Adipose tissue (tissue), 3 donors: ENCODE measurements around the gene PTK7. TPM values are rescaled to one million over a fixed set of nuclear protein-coding genes. Genes with fewer than 3 reads are reported as not detected.
"Not testable (repeated sequence)": the region's sequence is repeated elsewhere in the genome, so short reads cannot be mapped to it uniquely, and the experiment has no call there.

Source experiments
- H3K27ac ChIP-seq: one replicate; pipeline ENCODE4 v1.5.1; 2013; ENCODE audit warnings: low read depth, low read length
- WGBS, 3 donors: extraction: QIAGEN DNeasy Blood & Tissue Kit; methylation state at CpG; one replicate each; pipeline ENCODE4 v1.1.7; 2013; 5-methylcytosine and 5-hydroxymethylcytosine counted together
- polyA plus RNA-seq, 3 donors: library from polyadenylated mRNA; stranded (reverse); fragments of 200-250 nt; gene quantifications; one replicate each; pipeline ENCODE4 v1.2.3, GENCODE V29; 2013
- donor health status: healthy with polysubstance abuse.
- donor health status: Bipolar disorder and iron deficiency.
- donor health status: healthy.

PTK7 gene
- polyA plus RNA-seq = 10 to 100 TPM in 2 of 3 donors, 1 to 10 TPM in 1; 6.6 to 15.7 (median 11.2) TPM

DNA sequence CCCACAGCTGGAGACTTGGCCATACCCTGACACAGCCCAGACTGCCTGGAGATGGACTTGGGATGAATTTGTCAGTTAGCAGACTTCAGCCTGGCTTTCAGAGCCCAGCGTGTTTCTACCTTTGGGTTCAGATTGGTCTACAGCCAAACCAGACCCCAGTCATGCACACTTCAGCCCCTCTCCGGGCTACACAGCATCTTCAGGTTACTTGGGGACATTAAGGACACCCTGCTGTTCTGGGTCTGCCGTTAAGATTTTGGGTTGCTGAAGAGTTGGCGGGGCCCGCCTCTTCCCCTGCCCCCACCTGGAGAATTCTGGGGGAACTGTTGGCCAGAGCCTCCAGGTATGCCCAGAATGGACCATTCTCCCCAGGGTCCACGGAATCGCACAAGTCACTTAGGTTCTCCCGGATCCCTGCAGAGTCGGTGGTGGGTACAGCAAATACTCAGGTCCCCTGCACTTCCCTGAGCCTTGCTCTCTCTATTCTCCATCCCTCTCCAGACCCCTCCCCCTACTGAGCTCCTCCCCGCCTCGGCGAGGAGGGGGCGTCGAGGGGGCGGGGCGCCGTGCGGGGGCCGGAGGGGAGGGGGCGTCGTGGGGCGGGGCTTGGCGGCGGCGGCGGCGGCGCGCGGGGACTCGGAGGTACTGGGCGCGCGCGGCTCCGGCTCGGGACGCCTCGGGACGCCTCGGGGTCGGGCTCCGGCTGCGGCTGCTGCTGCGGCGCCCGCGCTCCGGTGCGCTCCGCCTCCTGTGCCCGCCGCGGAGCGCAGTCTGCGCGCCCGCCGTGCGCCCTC lies at the start of gene PTK7:
Gene PTK7 (plus strand): TSS at position 645 of the 794 bp plus-strand sequence. CDS start 175 bp downstream, outside the sequence.
- WGBS, 3 donors = 3 to 7% (median 6%) methylated on average over 32 to 60 of the region's 60 CpGs
- H3K27ac ChIP-seq = no peak within 1 kb of the TSS

GRCh38 chr6:43026365-43026764 lies 49.7 kb upstream of the PTK7 start:
- H3K27ac ChIP-seq = no peak overlapping the region
- 89 to 95% (median 91%) methylated on average over 5 of the region's 5 CpGs for WGBS, 3 donors

DNA sequence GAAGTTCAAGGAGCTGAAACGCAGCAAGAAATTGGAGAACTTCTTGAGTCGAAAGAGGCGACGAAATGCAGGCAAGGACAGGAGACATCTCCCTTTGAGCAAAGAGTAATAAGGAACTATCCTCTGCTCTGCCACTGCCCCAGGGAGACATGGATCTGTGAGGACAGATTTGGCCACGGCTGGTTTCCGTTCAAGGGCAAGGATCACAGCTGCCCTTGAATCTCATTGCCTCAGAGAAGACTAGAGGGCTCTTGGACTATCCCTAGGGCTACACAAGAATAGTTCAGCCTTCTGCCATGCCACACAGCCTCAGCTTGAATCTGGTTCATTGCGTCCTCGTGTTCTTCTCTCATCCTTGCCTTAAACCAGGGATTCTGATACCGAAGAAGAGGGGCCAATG lies 47.0 kb upstream of the PTK7 start:
- H3K27ac ChIP-seq = no peak overlapping the region
- 85 to 90% (median 85%) methylated on average over 9 of the region's 9 CpGs for WGBS, 3 donors

GRCh38 chr6:43032326-43032725 lies 43.8 kb upstream of the PTK7 start:
- no peak overlapping the region for H3K27ac ChIP-seq
- WGBS, 3 donors = 94 to 96% (median 94%) methylated on average over 4 of the region's 4 CpGs

DNA sequence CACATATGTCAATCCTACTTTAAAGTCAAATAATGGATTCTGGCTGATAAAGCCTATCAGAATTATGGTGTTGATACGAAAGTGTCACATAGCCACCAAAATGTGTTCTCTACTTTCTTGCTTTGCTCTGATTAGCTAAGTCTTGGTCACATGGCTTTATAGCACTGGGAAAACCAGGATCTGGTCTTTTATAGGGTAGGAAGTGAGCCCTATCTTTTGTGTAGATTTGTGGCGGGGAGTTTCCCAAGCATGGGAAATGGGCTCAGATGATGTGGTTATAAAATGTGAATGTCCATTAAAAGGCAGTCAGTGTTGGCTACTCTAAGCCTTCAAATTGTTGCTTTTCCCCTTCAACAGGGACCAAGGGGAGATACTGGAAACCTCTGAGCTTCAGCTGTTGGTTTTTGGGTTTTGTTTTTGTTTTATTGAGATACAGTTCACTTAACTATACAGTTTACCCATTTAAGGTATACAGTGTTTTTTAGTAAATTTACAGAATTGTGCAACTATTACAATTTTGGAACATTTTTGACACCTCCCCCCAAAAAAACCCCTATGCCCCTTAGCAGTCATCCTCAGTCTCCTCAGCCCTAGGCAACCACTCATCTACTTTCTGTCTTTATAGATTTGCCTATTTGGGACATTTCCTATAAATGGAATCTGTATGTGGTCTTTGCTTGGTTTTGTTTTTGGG lies 42.5 kb upstream of the PTK7 start:
- 81 to 86% (median 84%) methylated on average over 2 of the region's 2 CpGs for WGBS, 3 donors
- no peak overlapping the region for H3K27ac ChIP-seq

GRCh38 chr6:43034190-43034525 lies 42.0 kb upstream of the PTK7 start:
- H3K27ac ChIP-seq = no peak overlapping the region
- WGBS, 3 donors = 85 to 92% (median 87%) methylated on average over 2 of the region's 2 CpGs

DNA sequence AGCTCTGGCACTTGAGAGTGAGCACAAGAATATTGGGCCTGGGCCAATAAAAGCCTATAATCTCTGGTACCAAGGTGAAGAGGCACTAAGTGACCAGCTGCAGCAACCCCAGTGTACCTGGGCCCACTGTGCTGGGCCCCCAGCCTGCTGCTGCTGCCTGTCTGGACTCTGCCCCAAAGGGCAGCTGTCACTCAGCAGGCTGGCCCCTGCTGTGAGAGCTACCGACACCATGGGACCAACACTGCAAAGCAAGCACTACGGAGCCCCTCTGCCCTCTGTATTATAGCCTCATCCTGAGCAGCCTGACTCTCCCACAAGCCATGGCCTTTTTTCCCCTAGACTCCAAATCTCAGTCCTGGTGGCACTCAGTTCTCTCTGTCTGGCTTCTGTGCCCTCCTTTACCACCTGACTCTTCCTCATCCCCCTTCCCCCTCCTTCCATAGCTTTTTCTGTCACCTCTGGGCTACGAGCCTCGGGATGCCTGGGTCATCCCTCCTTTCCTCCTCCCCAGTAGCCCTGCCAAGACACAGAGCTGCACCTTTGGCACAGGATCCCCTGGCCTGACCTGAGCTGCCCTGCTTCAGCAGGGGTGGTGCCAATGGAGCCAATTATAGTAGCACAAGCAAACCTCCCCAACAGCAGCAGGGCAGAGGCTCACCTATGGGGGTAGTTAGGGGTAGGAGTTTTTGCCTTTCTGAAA lies 40.5 kb upstream of the PTK7 start:
- 58 to 74% (median 61%) methylated on average over 4 of the region's 4 CpGs for WGBS, 3 donors

DNA sequence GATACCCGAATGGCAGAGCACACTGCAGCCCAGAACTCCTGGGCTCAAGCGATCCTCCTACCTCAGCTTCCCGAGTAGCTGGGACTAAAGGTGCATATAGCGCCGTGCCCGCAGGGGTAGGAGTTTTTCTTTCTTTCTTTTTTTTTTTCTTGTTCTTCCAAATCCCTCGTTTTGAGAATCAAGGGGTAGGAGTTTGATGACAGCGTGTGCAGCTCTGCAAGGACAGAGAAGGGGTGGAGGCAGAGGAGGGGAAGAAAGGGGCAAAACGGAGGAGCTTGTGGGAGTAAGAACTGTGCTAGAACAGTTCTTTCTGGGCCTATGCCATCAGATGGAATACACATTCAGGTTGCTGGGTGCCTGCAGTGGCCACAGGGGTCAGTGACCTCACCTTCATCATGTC lies 39.4 kb upstream of the PTK7 start:
- H3K27ac ChIP-seq = no peak overlapping the region
- 91 to 94% (median 93%) methylated on average over 9 of the region's 9 CpGs for WGBS, 3 donors

More for the DNA sequence above, 40.5 kb upstream of the PTK7 start:
- H3K27ac ChIP-seq = no peak overlapping the region

- H3K27ac ChIP-seq = no peak overlapping the region
- WGBS, 3 donors = 84 to 89% (median 88%) methylated on average over 5 of the region's 5 CpGs
These were observed 38.9 kb upstream of the PTK7 start for GRCh38 chr6:43037197-43037596.

DNA sequence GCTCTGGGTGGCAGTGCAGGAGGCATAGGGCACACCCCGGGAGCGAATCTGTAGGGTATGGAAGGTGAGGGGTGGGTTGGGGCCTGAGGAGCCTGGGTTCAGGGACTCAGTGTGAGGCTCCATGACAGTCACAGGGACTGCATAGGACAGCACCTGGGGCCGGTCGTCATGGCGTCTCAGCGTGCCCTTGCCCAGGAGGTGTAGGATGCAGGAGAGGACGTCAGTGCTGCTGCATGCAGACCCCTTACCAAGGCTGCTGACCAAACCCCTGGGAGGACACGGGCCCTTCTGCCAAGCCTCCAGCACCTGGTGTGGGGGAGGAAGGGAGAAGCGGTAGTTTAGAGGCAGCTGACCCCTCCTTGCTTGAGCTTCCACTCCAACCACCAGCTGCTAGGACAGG lies 38.4 kb upstream of the PTK7 start:
- 88 to 90% (median 89%) methylated on average over 9 of the region's 9 CpGs for WGBS, 3 donors

GRCh38 chr6:43038727-43039126 lies 37.4 kb upstream of the PTK7 start:
- no peak overlapping the region for H3K27ac ChIP-seq
- WGBS, 3 donors = 85 to 93% (median 87%) methylated on average over 9 of the region's 9 CpGs

More for the DNA sequence above, 38.4 kb upstream of the PTK7 start:
- no peak overlapping the region for H3K27ac ChIP-seq

DNA sequence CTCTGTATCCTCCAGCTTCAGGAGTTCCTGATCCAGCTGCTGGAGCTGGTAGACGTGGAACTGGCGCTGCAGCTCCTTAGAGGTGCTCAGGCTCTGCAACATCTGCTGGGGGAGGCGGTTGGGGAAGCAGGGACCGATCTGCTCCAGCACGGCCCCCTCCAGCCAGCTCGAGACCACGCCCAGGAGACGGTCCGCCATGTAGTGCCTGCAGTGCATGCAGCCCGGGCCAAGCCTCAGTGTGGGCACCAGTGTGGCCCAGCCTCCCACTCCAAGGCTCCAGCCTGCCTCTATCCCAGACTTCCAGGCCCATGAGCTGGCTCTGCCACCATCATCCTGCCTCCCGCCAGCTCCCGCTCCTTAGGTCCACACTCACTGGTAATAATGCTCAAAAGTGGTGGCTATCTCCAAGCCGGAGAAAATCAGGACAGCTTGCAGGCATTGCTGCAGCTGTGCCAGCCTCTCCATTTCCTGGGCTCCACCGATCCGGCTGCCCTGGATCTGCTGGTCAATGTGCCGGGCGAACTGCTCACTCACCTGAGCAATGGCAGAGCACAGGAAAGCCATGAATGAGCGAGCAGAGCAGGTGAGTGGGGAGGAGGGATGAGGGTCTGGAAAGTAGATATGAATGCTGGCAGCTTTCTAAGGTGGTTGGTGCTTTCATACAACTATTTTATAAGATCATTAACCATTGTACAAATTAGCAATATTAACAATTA lies 35.4 kb upstream of the PTK7 start:
- no peak overlapping the region for H3K27ac ChIP-seq
- WGBS, 3 donors = 94 to 95% (median 94%) methylated on average over 18 of the region's 18 CpGs

DNA sequence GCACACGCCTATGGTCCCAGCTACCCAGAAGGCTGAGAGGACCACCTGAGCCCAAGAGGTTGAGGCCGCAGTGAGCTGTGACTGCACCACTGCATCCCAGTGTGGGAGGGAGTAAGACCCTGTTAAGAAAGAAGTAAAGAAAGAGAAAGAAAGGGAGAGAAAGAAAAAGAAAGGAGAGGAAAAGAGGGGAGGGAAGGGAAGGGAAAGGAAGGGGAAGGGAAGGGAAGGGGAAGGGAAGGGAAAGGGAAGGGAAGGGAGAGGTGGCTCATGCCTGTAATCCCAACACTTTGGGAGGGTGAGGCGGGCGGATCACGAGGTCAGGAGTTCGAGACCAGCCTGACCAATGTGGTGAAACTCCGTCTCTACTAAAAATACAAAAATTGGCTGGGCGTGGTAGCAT lies 34.6 kb upstream of the PTK7 start:
- H3K27ac ChIP-seq = not testable (repeated sequence)
- 92 to 95% (median 94%) methylated on average over 5 to 8 of the region's 8 CpGs for WGBS, 3 donors

- 92 to 94% (median 94%) methylated on average over 9 of the region's 9 CpGs for WGBS, 3 donors
- H3K27ac ChIP-seq = no peak overlapping the region
These were observed 32.8 kb upstream of the PTK7 start for GRCh38 chr6:43043310-43043709.

GRCh38 chr6:43045371-43045930 lies 30.7 kb upstream of the PTK7 start:
- WGBS, 3 donors = 93 to 95% (median 94%) methylated on average over 11 of the region's 11 CpGs
- H3K27ac ChIP-seq = no peak overlapping the region

DNA sequence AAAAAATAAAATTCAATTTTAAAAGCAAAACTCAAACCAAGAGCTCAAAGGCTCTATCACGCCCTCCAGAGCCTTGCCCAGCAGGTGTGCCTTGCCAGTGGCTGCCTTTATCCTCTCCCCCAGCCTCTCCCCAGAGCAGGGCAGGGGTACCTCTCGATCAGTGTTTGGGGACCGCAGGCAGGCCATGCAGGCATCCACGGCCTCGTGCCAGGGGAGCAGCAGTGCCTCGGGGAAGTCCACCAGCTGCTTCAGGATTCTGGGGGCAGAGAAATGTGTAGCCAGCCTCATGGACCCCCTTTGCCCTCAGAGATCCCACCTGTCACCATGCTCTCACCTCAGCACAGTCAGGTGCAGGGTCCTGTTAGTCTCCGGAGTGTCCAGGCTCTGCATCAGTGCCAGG lies 28.1 kb upstream of the PTK7 start:
- H3K27ac ChIP-seq = no peak overlapping the region
- WGBS, 3 donors = 90 to 91% (median 90%) methylated on average over 7 of the region's 7 CpGs

DNA sequence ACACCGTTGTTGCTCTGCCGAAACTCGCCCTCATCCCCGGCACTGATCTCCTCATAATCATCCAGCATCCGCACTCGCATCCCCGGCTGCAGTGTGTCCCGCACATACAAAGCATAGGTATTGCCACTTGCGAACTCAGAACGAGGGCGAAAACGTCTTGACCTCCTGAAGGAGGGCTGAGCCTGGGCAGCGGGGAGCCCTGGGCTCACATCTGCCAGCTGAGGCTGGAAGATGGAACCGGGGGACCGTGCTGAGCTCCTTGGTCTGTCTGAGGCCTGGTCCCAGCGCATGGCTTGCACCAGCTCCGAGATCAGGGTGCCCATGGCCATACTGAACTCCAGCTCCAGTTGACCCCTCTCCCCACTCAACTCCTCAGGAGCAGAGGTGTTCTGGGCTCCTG lies 25.1 kb upstream of the PTK7 start:
- 93 to 97% (median 95%) methylated on average over 17 of the region's 17 CpGs for WGBS, 3 donors

DNA sequence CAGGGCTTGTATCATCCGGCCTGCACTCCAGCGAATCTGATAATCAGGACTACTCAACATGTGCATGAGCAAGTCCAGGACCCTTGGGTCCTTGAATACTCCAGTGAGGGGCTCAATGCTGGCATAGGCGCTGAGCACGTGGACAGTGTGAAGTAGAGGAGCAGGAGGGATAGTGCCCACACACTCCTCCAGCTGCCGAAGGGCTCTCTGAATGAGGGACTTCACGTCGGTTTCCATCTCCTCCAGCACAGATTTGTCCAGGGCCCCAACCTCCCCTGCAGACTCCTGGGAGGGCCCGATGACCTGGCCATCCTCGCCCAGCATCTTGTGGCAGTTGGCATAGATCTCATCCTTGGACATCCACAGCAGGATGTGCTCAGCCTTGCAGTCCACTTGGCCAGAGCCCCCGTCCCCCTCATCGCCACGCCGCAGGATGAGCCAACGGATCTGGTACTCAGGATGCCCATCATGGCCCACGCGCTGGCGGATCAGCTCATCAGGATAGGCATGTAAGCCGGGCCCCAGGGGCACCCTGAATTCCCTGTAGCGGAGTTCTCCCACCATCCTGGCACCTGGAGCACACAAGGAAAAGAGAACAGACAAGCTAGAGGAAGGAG lies 23.8 kb upstream of the PTK7 start:
- WGBS, 3 donors = 84 to 91% (median 90%) methylated on average over 19 of the region's 19 CpGs
- H3K27ac ChIP-seq = no peak overlapping the region

More for the DNA sequence above, 25.1 kb upstream of the PTK7 start:
- H3K27ac ChIP-seq = no peak overlapping the region
